Measurements from ENCODE around the gene ENTPD8. TPM values are rescaled to one million over a fixed set of nuclear protein-coding genes. Genes with fewer than 3 reads are reported as not detected.

Gene ENTPD8
- total RNA-seq, 4 donors from 2014 or later, result not detected

DNA sequence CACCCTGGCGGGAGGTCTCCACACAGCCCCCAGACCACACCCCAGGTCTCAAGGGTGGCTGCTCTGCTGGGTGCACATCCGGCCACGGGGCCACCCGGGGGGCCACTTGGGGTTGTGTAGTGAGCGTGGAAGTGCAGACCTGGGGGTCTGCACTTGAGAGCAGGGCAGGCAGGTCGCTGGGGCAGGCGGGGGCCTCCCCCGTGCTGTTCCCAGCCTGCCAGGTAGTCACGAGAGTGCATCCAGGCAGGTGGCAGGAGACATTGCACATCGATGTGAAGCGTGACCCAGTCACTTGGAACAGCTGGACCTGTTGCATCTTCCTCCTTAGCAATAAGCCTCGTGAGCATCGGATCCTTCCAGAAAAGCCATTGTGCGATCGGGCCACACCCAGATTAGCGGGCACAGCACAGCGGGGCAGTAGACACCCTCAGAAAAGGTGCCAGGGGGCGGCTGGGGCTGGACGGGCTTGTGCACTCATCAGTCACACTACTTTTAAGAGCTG is 4.8 kb upstream of the ENTPD8 start:
- intact Hi-C loops (cut with DNase I; ENCODE audit: low total_unique reads), result no loop called here
- H3K4me3 ChIP-seq (ENCODE audit: low read depth, poor library complexity, severe bottlenecking), result no peak overlapping the region
- no peak for TF ChIP-seq POLR2A (IDR thresholded peaks at IDR 0.05)
- TF ChIP-seq, protein P1, sequence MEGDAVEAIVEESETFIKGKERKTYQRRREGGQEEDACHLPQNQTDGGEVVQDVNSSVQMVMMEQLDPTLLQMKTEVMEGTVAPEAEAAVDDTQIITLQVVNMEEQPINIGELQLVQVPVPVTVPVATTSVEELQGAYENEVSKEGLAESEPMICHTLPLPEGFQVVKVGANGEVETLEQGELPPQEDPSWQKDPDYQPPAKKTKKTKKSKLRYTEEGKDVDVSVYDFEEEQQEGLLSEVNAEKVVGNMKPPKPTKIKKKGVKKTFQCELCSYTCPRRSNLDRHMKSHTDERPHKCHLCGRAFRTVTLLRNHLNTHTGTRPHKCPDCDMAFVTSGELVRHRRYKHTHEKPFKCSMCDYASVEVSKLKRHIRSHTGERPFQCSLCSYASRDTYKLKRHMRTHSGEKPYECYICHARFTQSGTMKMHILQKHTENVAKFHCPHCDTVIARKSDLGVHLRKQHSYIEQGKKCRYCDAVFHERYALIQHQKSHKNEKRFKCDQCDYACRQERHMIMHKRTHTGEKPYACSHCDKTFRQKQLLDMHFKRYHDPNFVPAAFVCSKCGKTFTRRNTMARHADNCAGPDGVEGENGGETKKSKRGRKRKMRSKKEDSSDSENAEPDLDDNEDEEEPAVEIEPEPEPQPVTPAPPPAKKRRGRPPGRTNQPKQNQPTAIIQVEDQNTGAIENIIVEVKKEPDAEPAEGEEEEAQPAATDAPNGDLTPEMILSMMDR (IDR thresholded peaks at IDR 0.05), result no peak
- 27 to 33% methylated on average over 15 to 19 of the region's 19 CpGs for WGBS, 2 donors
- no peak for DNase-seq (ENCODE audit: low spot score in 2 of 2)

DNA sequence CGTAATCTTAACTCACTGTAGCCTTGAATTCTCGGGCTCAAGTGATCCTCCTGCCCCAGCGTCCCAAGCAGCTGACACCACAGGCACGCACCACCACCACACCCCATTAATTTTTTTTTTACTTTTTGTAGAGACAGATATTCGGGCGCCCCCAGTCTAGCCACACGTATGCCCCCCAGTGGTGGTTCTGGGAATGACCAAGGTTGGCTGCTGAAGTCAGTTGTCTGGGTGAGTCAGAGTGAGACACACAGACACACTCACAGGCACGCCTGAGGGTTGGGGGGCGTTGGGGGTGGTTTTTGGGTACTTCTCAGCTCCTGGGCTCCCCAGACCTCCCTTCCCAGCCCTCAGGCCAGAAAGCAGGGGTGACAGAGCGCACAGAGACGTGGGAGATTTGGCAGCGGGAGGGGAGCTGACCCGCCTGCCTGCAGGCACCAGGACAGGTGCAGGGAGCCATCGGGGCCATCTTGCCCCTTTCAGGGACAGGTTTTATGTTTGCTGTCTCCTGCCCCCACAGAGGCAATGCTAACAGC is 4.2 kb upstream of the ENTPD8 start:
- intact Hi-C loops (cut with DNase I; ENCODE audit: low total_unique reads), result no loop called here
- DNase-seq (ENCODE audit: low spot score in 2 of 2), result peak; percentile 84 to 98
- 14 to 17% methylated on average over 14 of the region's 14 CpGs for WGBS, 2 donors
- TF ChIP-seq, protein P1 (IDR thresholded peaks at IDR 0.05), result peak in 1 of 3 donors; percentile 64
- TF ChIP-seq POLR2A (IDR thresholded peaks at IDR 0.05), result no peak
- no peak overlapping the region for H3K4me3 ChIP-seq (ENCODE audit: low read depth, poor library complexity, severe bottlenecking)

DNA sequence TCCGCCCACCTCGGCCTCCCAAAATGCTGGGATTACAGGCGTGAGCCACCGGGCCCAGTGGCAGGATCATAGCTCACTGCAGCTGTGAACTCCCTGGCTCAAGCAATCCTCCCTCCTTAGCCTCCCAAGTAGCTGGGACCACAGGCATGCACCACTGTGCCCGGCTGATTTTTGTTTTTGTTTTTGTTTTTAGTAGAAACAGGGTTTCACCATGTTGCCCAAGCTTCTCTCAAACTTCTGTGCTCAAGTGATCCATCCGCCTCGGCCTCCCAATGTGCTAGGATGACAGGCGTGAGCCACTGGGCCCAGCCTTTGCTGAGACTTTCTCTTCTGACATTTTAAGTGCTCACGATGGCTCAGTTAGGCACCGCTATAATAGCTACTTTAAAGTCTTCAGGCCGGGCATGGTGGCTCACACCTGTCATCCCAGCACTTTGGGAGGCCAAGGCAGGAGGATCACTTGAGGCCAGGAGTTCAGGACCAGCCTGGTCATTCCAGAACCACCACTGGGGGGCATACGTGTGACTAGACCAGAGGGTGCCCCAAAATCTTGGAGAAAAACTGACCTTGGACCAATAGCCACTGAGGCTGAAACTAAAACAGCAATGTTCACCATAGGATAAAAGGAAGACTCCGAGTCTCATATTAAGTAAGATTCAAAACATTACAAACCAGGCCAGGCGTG is 3.1 kb upstream of the ENTPD8 start:
- TF ChIP-seq, protein P1 (IDR thresholded peaks at IDR 0.05), result no peak
- TF ChIP-seq POLR2A (IDR thresholded peaks at IDR 0.05), result no peak
- intact Hi-C loops (cut with DNase I; ENCODE audit: low total_unique reads), result no loop called here
- DNase-seq (ENCODE audit: low spot score in 2 of 2), result no peak
- WGBS, 2 donors, result 87 to 89% methylated on average over 14 of the region's 14 CpGs
- no peak overlapping the region for H3K4me3 ChIP-seq (ENCODE audit: low read depth, poor library complexity, severe bottlenecking)

DNA sequence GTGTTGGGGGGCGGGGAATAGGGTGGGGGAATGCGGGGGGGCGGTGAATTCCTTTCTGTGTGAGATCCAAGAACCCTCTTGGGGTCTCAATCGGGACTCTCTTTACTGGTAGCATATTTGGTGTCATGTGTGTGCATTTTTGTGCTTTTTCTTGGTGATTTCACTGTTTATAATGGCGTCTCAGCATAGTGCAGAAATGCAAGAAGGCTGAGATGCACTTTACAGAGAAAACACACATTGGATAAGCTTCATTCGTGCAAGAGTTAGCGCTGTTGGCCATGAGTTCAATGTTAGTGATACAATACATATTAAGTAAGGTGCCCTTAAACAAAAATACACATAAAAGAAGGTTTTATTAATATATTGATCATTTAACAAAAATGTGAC is 771 bp upstream of the ENTPD8 start:
- TF ChIP-seq POLR2A (IDR thresholded peaks at IDR 0.05), result no peak
- TF ChIP-seq, protein P1 (IDR thresholded peaks at IDR 0.05), result no peak
- no peak for DNase-seq (ENCODE audit: low spot score in 2 of 2)
- WGBS, 2 donors, result 13 to 25% methylated on average over 6 to 7 of the region's 7 CpGs
- intact Hi-C loops (cut with DNase I; ENCODE audit: low total_unique reads), result no loop called here
- no peak overlapping the region for H3K4me3 ChIP-seq (ENCODE audit: low read depth, poor library complexity, severe bottlenecking)

DNA sequence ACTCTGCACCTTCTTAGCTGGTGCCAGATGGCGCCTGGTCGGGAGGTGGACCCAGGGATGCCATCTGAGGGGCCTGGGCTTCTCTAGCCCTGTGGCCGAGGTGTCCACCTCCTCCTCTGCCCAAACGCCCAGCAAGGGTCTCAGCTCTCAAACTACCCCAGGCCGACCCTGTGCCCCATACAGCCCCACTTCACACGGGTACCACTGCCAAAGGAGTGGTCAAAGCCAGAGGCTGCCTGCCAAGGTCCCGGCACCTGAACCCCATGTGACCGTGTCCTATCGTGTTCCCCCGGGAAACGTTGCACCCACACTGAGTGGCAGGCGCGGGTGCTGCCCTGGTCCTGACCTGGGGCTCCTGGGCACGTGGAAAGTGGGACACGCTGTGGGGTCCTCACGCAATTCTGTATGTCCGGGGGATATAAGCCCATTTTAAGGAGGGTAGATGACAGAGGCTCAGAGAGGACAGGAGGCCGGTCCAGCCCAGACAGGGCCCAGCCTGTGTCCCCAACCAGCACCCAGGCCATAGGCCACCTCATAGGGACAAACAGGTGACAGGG is 1.9 kb downstream of the ENTPD8 start:
- intact Hi-C loops (cut with DNase I; ENCODE audit: low total_unique reads), result no loop called here
- DNase-seq (ENCODE audit: low spot score in 2 of 2), result peak in 1 of 2 donors; percentile 83
- TF ChIP-seq, protein P1 (IDR thresholded peaks at IDR 0.05), result no peak
- H3K4me3 ChIP-seq (ENCODE audit: low read depth, poor library complexity, severe bottlenecking), result no peak overlapping the region
- WGBS, 2 donors, result 66 to 69% methylated on average over 18 of the region's 18 CpGs

Data from lower leg skin (tissue), 4 donors.